OCI-LY7 (cell line): ENCODE results near the gene OPRPN. TPM values are rescaled to one million over a fixed set of nuclear protein-coding genes. Genes with fewer than 3 reads are reported as not detected.

ENCODE experiments used
- BruUV-seq: library from RNA; stranded (reverse); fragments of 400-500 nt; replicated peaks from 2 replicates; lab custom pipeline; 2021; lab: Mats Ljungman, UMichigan
- CTCF ChIA-PET: fragments of 300-600 bp; sonication (Branson Sonifier 250); formaldehyde crosslinking; loops from one replicate; lab custom pipeline; 2022; ENCODE audit warnings: antibody characterized with exemption; ENCODE audit not compliant: unreplicated experiment; lab: Charles Lee
- POLR2A ChIA-PET: fragments of 300-600 bp; sonication (Branson Sonifier 250); formaldehyde crosslinking; loops from one replicate; lab custom pipeline; 2022; ENCODE audit warnings: antibody characterized with exemption; lab: Charles Lee
- DNase-seq: peaks from one replicate; pipeline ENCODE4 v3.0.0-alpha.2; 2015; ENCODE audit warnings: low spot score
- H2AFZ ChIP-seq: fragments of 200-600 bp; sonication (generic), shearing (Covaris generic); 2 replicates; pipeline ENCODE4 v1.6.1; 2014; ENCODE audit warnings: mild to moderate bottlenecking, antibody characterized with exemption, low read length, moderate library complexity
- H3K27ac ChIP-seq: fragments of 200-600 bp; sonication (generic); 2 replicates; pipeline ENCODE4 v1.5.1; 2014; ENCODE audit warnings: mixed run types, low read depth, mild to moderate bottlenecking, moderate library complexity, low read length, inconsistent platforms; ENCODE audit not compliant: poor library complexity, severe bottlenecking
- H3K36me3 ChIP-seq: fragments of 200-600 bp; sonication (generic); 2 replicates; pipeline ENCODE4 v1.6.1; 2014; ENCODE audit warnings: mild to moderate bottlenecking, antibody characterized with exemption, low read length, moderate library complexity, mixed read lengths; ENCODE audit not compliant: insufficient read depth
- H3K4me1 ChIP-seq: fragments of 200-600 bp; sonication (generic); 2 replicates; pipeline ENCODE4 v1.5.1; 2014; ENCODE audit warnings: mild to moderate bottlenecking, low read length; ENCODE audit not compliant: insufficient read depth, poor library complexity, severe bottlenecking
- H3K4me2 ChIP-seq: fragments of 200-600 bp; sonication (generic); 2 replicates; pipeline ENCODE4 v1.6.1; 2014; ENCODE audit warnings: mild to moderate bottlenecking, low read length
- H3K4me3 ChIP-seq: fragments of 200-600 bp; sonication (generic); 2 replicates; pipeline ENCODE4 v1.5.1; 2014; ENCODE audit warnings: mild to moderate bottlenecking, low read depth, low read length; ENCODE audit not compliant: poor library complexity, severe bottlenecking
- H3K79me2 ChIP-seq: fragments of 200-600 bp; sonication (generic); 2 replicates; pipeline ENCODE4 v1.6.1; 2016; ENCODE audit warnings: low read depth, mild to moderate bottlenecking, low read length, moderate library complexity, mixed read lengths; ENCODE audit not compliant: insufficient read depth
- H3K9me2 ChIP-seq: fragments of 200-600 bp; sonication (generic); 2 replicates; pipeline ENCODE4 v1.6.1; 2016; ENCODE audit warnings: mild to moderate bottlenecking, low read length, mixed read lengths; ENCODE audit not compliant: insufficient read depth
- H3K9me3 ChIP-seq: fragments of 200-600 bp; sonication (generic); 2 replicates; pipeline ENCODE4 v1.6.1; 2014; ENCODE audit warnings: mild to moderate bottlenecking, mixed run types, low read length, mixed read lengths
- H4K20me1 ChIP-seq: fragments of 200-600 bp; sonication (generic); 2 replicates; pipeline ENCODE4 v1.6.1; 2014; ENCODE audit warnings: mild to moderate bottlenecking, antibody characterized with exemption, low read length, moderate library complexity, mixed read lengths; ENCODE audit not compliant: insufficient read depth
- CTCF ChIP-seq: fragments of 200-600 bp; sonication (generic); conservative IDR thresholded peaks from 2 replicates; pipeline ENCODE4 v1.5.1; 2014; ENCODE audit warnings: mild to moderate bottlenecking, antibody characterized with exemption, low read length, moderate library complexity, mixed read lengths
- EZH2phosphoT487 ChIP-seq: fragments of 200-600 bp; sonication (generic); IDR thresholded peaks from 2 replicates; pipeline ENCODE4 v1.6.1; 2018; ENCODE audit warnings: low read depth, borderline replicate concordance, mild to moderate bottlenecking, mixed run types, antibody characterized with exemption, low read length, moderate library complexity, mixed read lengths
- intact Hi-C: fragments of 100-400 bp; cut with micrococcal nuclease; formaldehyde crosslinking; loops from one replicate; pipeline ENCODE4 v1.10.0; 2022; ENCODE audit not compliant: unreplicated experiment
- total RNA-seq, 2 experiments: library from RNA; depleted of rRNA in 1 of 2; stranded (reverse); fragments of >200 nt in 1 of 2; shearing (Covaris generic) in 1 of 2; gene quantifications; 2 replicates each; pipeline ENCODE4 v1.2.3, GENCODE V29; 2014 to 2022

Gene OPRPN
- total RNA-seq, 2 experiments from 2014 or later = not detected

GRCh38 chr4:70372760-70373159, 25.0 kb upstream of the OPRPN start:
- Histone ChIP-seq H3K9me3 (no peaks in the 10 kb centered on the region), H3K27ac (no peak overlapping the region), H4K20me1 (no peaks in the 10 kb centered on the region), H3K36me3 (no peaks in the 10 kb centered on the region), H3K4me1 (no peaks in the 10 kb centered on the region), H3K9me2 (no peaks in the 10 kb centered on the region), H2AFZ (no peak overlapping the region), H3K79me2 (no peaks in the 10 kb centered on the region), H3K4me3 (no peak overlapping the region), H3K4me2 (no peak overlapping the region)
- intact Hi-C loops = no loop called here
- TF ChIP-seq CTCF = no peak
- TF ChIP-seq EZH2phosphoT487 = no peak
- DNase-seq = no peak
- CTCF ChIA-PET = no interaction called here
- POLR2A ChIA-PET = no interaction called here
- BruUV-seq = no TSS peak

- Histone ChIP-seq H3K4me1 (no peaks in the 10 kb centered on the region), H3K4me3 (no peak overlapping the region), H3K27ac (no peak overlapping the region), H3K79me2 (no peaks in the 10 kb centered on the region), H3K36me3 (no peaks in the 10 kb centered on the region), H2AFZ (no peak overlapping the region), H3K9me2 (no peaks in the 10 kb centered on the region), H3K9me3 (no peaks in the 10 kb centered on the region), H4K20me1 (no peaks in the 10 kb centered on the region), H3K4me2 (no peak overlapping the region)
- intact Hi-C loops = no loop called here
- POLR2A ChIA-PET = no interaction called here
- no peak for DNase-seq
- no TSS peak for BruUV-seq
- CTCF ChIA-PET = no interaction called here
- TF ChIP-seq EZH2phosphoT487 (no peak), CTCF (no peak)
These were observed 17.2 kb upstream of the OPRPN start for GRCh38 chr4:70380578-70380977.

- H4K20me1 ChIP-seq = no peaks in the 10 kb centered on the region
- no peaks in the 10 kb centered on the region for H3K9me3 ChIP-seq
- intact Hi-C loops = no loop called here
- no peak within 1 kb of the TSS for H3K27ac ChIP-seq
- no peaks in the 10 kb centered on the region for H3K9me2 ChIP-seq
- no peaks in the 10 kb centered on the region for H3K4me1 ChIP-seq
- no peak within 1 kb of the TSS for H2AFZ ChIP-seq
- no peaks in the 10 kb centered on the region for H3K79me2 ChIP-seq
- no peak for TF ChIP-seq EZH2phosphoT487
- no peak for TF ChIP-seq CTCF
- H3K36me3 ChIP-seq = no peaks in the 10 kb centered on the region
- H3K4me3 ChIP-seq = no peak within 1 kb of the TSS
- POLR2A ChIA-PET = no interaction called here
- BruUV-seq = no TSS peak
- DNase-seq = no peak
- CTCF ChIA-PET = no interaction called here
- no peak within 1 kb of the TSS for H3K4me2 ChIP-seq
These were observed 15.0 kb upstream of the OPRPN start, which contains the start of gene SMR3B for GRCh38 chr4:70382691-70383181. SMR3B (plus strand) TSS chr4:70383131; CDS start chr4:70384511, 1,380 bp downstream.
